ENCODE data around the gene SPDYE6. TPM values are rescaled to one million over a fixed set of nuclear protein-coding genes. Genes with fewer than 3 reads are reported as not detected.
"Not testable (repeated sequence)": the region's sequence is repeated elsewhere in the genome, so short reads cannot be mapped to it uniquely, and the experiment has no call there.

The SPDYE6 gene
- total RNA-seq, 2 experiments from 2014 or later = not detected

GRCh38 chr7:102390697-102391484 is 34.6 kb upstream of the SPDYE6 start:
- ChIA-PET POLR2A (no interaction called here), CTCF (interaction anchor here (1.0 to 4.0 kb wide), 6 partner anchors 10 to 112 kb away, joined by 4 to 50 read pairs (median 6); no protein-coding TSS in a partner anchor)
- peaks cover 5% of the 10 kb centered on the region for H3K4me1 Mint-ChIP-seq (ENCODE audit: low read depth)
- H3K4me3 Mint-ChIP-seq = no peak overlapping the region
- H3K27me3 Mint-ChIP-seq = no peaks in the 10 kb centered on the region
- no peak overlapping the region for H3K27ac Mint-ChIP-seq
- intact Hi-C loops (cut with micrococcal nuclease) = loop anchor here (1.0 kb wide), 1 partner anchor 112 kb away; no protein-coding TSS in a partner anchor
- no peaks in the 10 kb centered on the region for H3K9me3 Mint-ChIP-seq
- DNase-seq = peak; percentile 78
- H3K36me3 Mint-ChIP-seq = peaks cover 2% of the 10 kb centered on the region

- ChIA-PET CTCF (interaction anchor here (1.1 to 1.4 kb wide), 2 partner anchors 108 to 110 kb away, joined by 3 to 10 read pairs; no protein-coding TSS in a partner anchor), POLR2A (no interaction called here)
- DNase-seq = no peak
- intact Hi-C loops (cut with micrococcal nuclease) = loop anchor here (1.0 kb wide), 1 partner anchor 111 kb away; no protein-coding TSS in a partner anchor
- Mint-ChIP-seq H3K27me3 (no peaks in the 10 kb centered on the region), H3K27ac (no peak overlapping the region), H3K4me1 (ENCODE audit: low read depth) (no peaks in the 10 kb centered on the region), H3K36me3 (peaks cover 2% of the 10 kb centered on the region), H3K9me3 (no peaks in the 10 kb centered on the region), H3K4me3 (no peak overlapping the region)
These were observed 33.6 kb upstream of the SPDYE6 start for GRCh38 chr7:102389810-102390209.

DNA sequence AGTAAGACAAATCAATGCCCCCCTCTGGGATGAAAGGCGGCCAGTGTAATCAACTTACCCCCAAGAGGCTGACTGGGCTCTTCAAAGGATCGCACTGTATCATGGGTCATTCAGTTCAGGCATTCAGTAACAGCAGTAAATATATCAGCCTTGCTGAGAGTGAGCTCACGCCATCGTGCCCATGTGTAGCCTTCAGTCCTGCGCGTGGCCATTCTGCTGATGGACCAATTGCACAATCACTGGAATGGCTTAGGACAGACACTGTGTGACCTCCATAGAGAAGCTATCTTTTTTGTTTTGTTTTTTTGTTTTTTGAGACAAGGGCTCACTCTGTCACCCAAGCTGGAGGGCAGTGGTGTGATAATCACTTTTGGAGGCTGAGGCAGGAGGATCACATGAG is 30.8 kb upstream of the SPDYE6 start:
- H3K27ac Mint-ChIP-seq = no peak overlapping the region
- intact Hi-C loops (cut with micrococcal nuclease) = no loop called here
- peaks cover 2% of the 10 kb centered on the region for H3K36me3 Mint-ChIP-seq
- ChIA-PET POLR2A (interaction anchor here (0.5 kb wide), 1 partner anchor 1509 kb away, joined by 3 read pairs; no protein-coding TSS in a partner anchor), CTCF (interaction anchor here (1.0 to 2.6 kb wide), 3 partner anchors 9 to 114 kb away, joined by 4 to 15 read pairs (median 4); partner anchors contain the start of gene PRKRIP1)
- no peaks in the 10 kb centered on the region for H3K4me1 Mint-ChIP-seq (ENCODE audit: low read depth)
- no peak for DNase-seq
- no peak overlapping the region for H3K4me3 Mint-ChIP-seq
- no peaks in the 10 kb centered on the region for H3K27me3 Mint-ChIP-seq
- H3K9me3 Mint-ChIP-seq = no peaks in the 10 kb centered on the region

GRCh38 chr7:102381696-102382425 is 25.6 kb upstream of the SPDYE6 start:
- H3K27me3 Mint-ChIP-seq; H3K27ac Mint-ChIP-seq; intact Hi-C loops (cut with micrococcal nuclease); POLR2A ChIA-PET; H3K4me3 Mint-ChIP-seq; DNase-seq; H3K4me1 Mint-ChIP-seq (ENCODE audit: low read depth); H3K9me3 Mint-ChIP-seq; CTCF ChIA-PET: not testable (repeated sequence)
- peaks cover 28% of the 10 kb centered on the region for H3K36me3 Mint-ChIP-seq

GRCh38 chr7:102380837-102381236 is 24.6 kb upstream of the SPDYE6 start:
- H3K9me3 Mint-ChIP-seq; H3K27me3 Mint-ChIP-seq; H3K27ac Mint-ChIP-seq; H3K4me3 Mint-ChIP-seq; DNase-seq; CTCF ChIA-PET; POLR2A ChIA-PET; H3K4me1 Mint-ChIP-seq (ENCODE audit: low read depth); intact Hi-C loops (cut with micrococcal nuclease): not testable (repeated sequence)
- peaks cover 28% of the 10 kb centered on the region for H3K36me3 Mint-ChIP-seq

- intact Hi-C loops (cut with micrococcal nuclease) = no loop called here
- Mint-ChIP-seq H3K4me3 (no peak overlapping the region), H3K9me3 (no peaks in the 10 kb centered on the region), H3K27me3 (no peaks in the 10 kb centered on the region), H3K27ac (peak overlapping the region; percentile 0), H3K36me3 (peaks cover 29% of the 10 kb centered on the region), H3K4me1 (ENCODE audit: low read depth) (peaks cover 7% of the 10 kb centered on the region)
- DNase-seq = no peak
- POLR2A ChIA-PET = no interaction called here
- CTCF ChIA-PET = no interaction called here
These were observed 20.8 kb upstream of the SPDYE6 start for GRCh38 chr7:102376964-102377466.

DNA sequence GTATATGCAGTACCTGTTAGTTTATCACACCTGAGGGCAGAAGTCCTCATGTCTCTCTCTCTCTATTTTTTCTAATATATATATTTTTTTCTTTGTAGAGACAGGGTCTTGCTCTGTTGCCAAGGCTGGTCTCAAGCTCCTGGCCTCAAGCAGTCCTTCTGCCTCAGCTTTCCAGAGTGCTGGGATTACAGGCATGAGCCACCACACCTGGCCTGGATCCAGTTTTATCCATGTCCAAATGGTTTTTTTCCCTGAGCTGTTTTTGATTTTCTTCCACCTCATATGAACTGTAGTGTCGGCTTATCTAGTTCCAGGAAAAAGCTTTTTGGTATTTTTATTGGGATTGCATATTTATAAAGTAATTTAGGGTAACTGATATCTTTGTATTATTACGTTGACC is 16.6 kb upstream of the SPDYE6 start:
- peaks cover 19% of the 10 kb centered on the region for H3K4me1 Mint-ChIP-seq (ENCODE audit: low read depth)
- H3K4me3 Mint-ChIP-seq; POLR2A ChIA-PET; CTCF ChIA-PET; H3K27ac Mint-ChIP-seq; H3K9me3 Mint-ChIP-seq; H3K27me3 Mint-ChIP-seq; intact Hi-C loops (cut with micrococcal nuclease); DNase-seq: not testable (repeated sequence)
- H3K36me3 Mint-ChIP-seq = peaks cover 20% of the 10 kb centered on the region

- H3K27me3 Mint-ChIP-seq; DNase-seq; intact Hi-C loops (cut with micrococcal nuclease); H3K9me3 Mint-ChIP-seq; POLR2A ChIA-PET; CTCF ChIA-PET; H3K27ac Mint-ChIP-seq; H3K4me3 Mint-ChIP-seq: not testable (repeated sequence)
- H3K4me1 Mint-ChIP-seq (ENCODE audit: low read depth) = peaks cover 26% of the 10 kb centered on the region
- peaks cover 17% of the 10 kb centered on the region for H3K36me3 Mint-ChIP-seq
These were observed 13.8 kb upstream of the SPDYE6 start for GRCh38 chr7:102370038-102370437.

- CTCF ChIA-PET; POLR2A ChIA-PET; H3K4me3 Mint-ChIP-seq; H3K27ac Mint-ChIP-seq; DNase-seq; H3K27me3 Mint-ChIP-seq; intact Hi-C loops (cut with micrococcal nuclease); H3K9me3 Mint-ChIP-seq: not testable (repeated sequence)
- H3K4me1 Mint-ChIP-seq (ENCODE audit: low read depth) = peaks cover 19% of the 10 kb centered on the region
- H3K36me3 Mint-ChIP-seq = peaks cover 13% of the 10 kb centered on the region
These were observed 9.1 kb upstream of the SPDYE6 start for GRCh38 chr7:102365390-102365789.

DNA sequence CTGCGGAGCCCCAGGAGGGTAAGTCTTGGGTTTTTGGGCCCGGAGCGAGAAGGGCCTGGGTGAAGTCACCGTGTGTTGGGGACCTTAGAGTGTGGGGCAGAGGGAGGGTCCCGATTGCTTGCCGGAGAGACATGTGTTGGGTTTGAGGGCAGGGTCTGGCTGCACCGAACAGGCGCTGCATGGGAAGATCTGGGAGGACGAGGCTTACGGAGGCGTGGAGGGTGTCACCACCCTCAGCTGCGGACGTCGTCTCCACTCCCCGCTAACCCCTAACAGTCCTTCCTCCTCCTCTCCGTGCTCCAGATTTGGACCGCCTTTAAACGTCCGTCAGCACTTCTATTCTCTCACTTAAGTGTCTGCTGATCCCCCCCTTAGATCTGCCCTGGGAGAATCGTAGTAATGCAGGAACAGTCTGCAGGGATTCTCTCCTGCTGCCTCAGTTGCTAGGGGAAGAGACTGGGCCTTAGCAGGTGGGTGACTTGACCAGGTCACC is 8.2 kb upstream of the SPDYE6 start:
- peak; percentile 29 for DNase-seq
- peaks cover 17% of the 10 kb centered on the region for H3K4me1 Mint-ChIP-seq (ENCODE audit: low read depth)
- intact Hi-C loops (cut with micrococcal nuclease); H3K27me3 Mint-ChIP-seq; POLR2A ChIA-PET; H3K36me3 Mint-ChIP-seq; CTCF ChIA-PET; H3K9me3 Mint-ChIP-seq: not testable (repeated sequence)
- H3K4me3 Mint-ChIP-seq = peak overlapping the region; percentile 90
- H3K27ac Mint-ChIP-seq = peak overlapping the region; percentile 80

DNA sequence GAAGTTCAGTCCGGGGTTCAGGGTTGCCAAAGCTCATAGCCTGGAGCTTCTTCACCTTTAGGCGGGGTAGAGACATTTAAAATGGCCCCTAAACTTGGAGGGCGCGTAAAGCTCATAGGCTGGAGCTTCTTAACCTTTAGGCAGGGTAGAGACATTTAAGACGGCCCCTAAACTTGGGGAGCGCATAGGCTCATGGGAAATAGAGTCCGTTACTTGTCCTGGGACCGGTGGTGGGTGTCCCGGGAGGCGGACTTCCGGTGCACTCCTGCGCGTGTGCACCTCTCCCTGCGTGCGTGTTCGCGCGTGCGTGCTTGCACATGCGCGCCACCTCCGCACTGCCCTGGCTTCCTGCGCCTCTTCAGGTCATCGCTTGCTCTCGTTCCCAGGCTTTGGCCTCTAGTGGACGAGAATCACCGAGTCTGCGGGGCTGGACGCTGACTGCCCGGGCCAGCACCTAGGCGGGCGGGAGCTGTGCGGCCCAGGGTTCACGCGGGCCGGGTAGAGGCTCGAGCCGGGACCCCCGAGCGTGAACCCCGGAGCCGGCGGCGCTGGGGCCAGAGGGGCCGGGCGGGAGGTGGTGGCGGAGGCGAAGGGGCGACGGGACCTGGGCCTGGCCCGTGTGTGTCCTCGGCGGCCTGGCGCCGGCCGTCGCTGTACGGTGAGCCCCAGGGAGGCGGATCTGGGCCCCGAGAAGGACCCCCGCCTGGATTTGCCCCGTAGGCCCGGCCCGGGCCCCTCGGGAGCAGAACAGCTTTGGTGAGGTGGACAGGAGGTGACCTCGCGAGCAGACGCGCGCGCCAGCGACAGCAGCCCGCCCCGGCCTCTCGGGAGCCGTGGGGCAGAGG is 7.5 kb upstream of the SPDYE6 start:
- peak overlapping the region; percentile 90 for H3K4me3 Mint-ChIP-seq
- H3K4me1 Mint-ChIP-seq (ENCODE audit: low read depth) = peaks cover 17% of the 10 kb centered on the region
- H3K9me3 Mint-ChIP-seq, CTCF ChIA-PET, H3K36me3 Mint-ChIP-seq, H3K27me3 Mint-ChIP-seq, POLR2A ChIA-PET: not testable (repeated sequence)
- H3K27ac Mint-ChIP-seq = peak overlapping the region; percentile 77
- intact Hi-C loops (cut with micrococcal nuclease) = loop anchor here (1.0 kb wide), 1 partner anchor 33 kb away; the partner anchor contains the start of gene PRKRIP1
- peak; percentile 97 for DNase-seq
